ENCODE measurements around the gene TBC1D1. TPM values are rescaled to one million over a fixed set of nuclear protein-coding genes. Genes with fewer than 3 reads are reported as not detected.

Gene TBC1D1
- polyA plus RNA-seq, 1 donor (not counting 4 experiments of a cell fraction or from before 2014, with no cell fraction given), result 32.5 TPM

GRCh38 chr4:37982736-37983135 lies 91.9 kb downstream of the TBC1D1 start:
- no peak for FAIRE-seq
- H3K79me2 ChIP-seq (ENCODE audit: control insufficient read depth, insufficient read depth, low read length), result peaks cover 33% of the 10 kb centered on the region
- dilution Hi-C loops (cut with MboI; ENCODE audit: extremely low pct_ligation_motif_present, low sequenced_read_pairs), result no loop called here

GRCh38 chr4:37983951-37984350 lies 93.1 kb downstream of the TBC1D1 start:
- DNase-seq (ENCODE audit: low read depth, low spot score) (no peak), FAIRE-seq (no peak)
- Histone ChIP-seq H3K27ac (ENCODE audit: control insufficient read depth, insufficient read depth, low read length) (no peak overlapping the region), H4K20me1 (ENCODE audit: control insufficient read depth, extremely low read depth, insufficient read depth, low read length) (no peaks in the 10 kb centered on the region), H3K4me3 (ENCODE audit: control insufficient read depth in 2 of 3, extremely low read depth in 1 of 3, insufficient read depth in 2 of 3, low read depth in 1 of 3, low read length in 3 of 3) (no peak overlapping the region), H2AFZ (ENCODE audit: control insufficient read depth, low read length) (no peak overlapping the region), H3K9me3 (ENCODE audit: control insufficient read depth, low read depth, low read length) (no peaks in the 10 kb centered on the region), H3K27me3 (ENCODE audit: control insufficient read depth, extremely low read depth, insufficient read depth, low read length) (no peaks in the 10 kb centered on the region), H3K36me3 (ENCODE audit: control insufficient read depth in 2 of 2, extremely low read depth in 1 of 2, insufficient read depth in 2 of 2, low read length in 2 of 2) (no peaks in the 10 kb centered on the region), H3K9me1 (ENCODE audit: control insufficient read depth, extremely low read depth, insufficient read depth, low read length) (no peaks in the 10 kb centered on the region), H3K9ac (ENCODE audit: control insufficient read depth, extremely low read depth, insufficient read depth, low read length) (no peak overlapping the region), H3K4me2 (ENCODE audit: control insufficient read depth, extremely low read depth, insufficient read depth, low read depth, low read length) (no peak overlapping the region), H3K79me2 (ENCODE audit: control insufficient read depth, insufficient read depth, low read length) (peaks cover 30% of the 10 kb centered on the region), H3K4me1 (ENCODE audit: control insufficient read depth, extremely low read depth, insufficient read depth, low read length) (peaks cover 19% of the 10 kb centered on the region)
- dilution Hi-C loops (cut with MboI; ENCODE audit: extremely low pct_ligation_motif_present, low sequenced_read_pairs), result no loop called here
- TF ChIP-seq EZH2 (IDR thresholded peaks at IDR 0.05; ENCODE audit: low read length) (no peak), CTCF (optimal IDR thresholded peaks at IDR 0.05 in 1 of 3, IDR thresholded peaks at IDR 0.05 in 1 of 3, conservative IDR thresholded peaks at IDR 0.05 in 1 of 3; ENCODE audit: extremely low read depth in 1 of 3, insufficient read depth in 2 of 3, low read length in 3 of 3) (no peak)

More at GRCh38 chr4:37982736-37983135, 91.9 kb downstream of the TBC1D1 start:
- H2AFZ ChIP-seq (ENCODE audit: control insufficient read depth, low read length), result no peak overlapping the region
- H3K9me3 ChIP-seq (ENCODE audit: control insufficient read depth, low read depth, low read length), result no peaks in the 10 kb centered on the region
- no peak overlapping the region for H3K4me3 ChIP-seq (ENCODE audit: control insufficient read depth in 2 of 3, extremely low read depth in 1 of 3, insufficient read depth in 2 of 3, low read depth in 1 of 3, low read length in 3 of 3)
- H3K9me1 ChIP-seq (ENCODE audit: control insufficient read depth, extremely low read depth, insufficient read depth, low read length), result no peaks in the 10 kb centered on the region
- no peak overlapping the region for H3K9ac ChIP-seq (ENCODE audit: control insufficient read depth, extremely low read depth, insufficient read depth, low read length)
- no peaks in the 10 kb centered on the region for H3K27me3 ChIP-seq (ENCODE audit: control insufficient read depth, extremely low read depth, insufficient read depth, low read length)
- H4K20me1 ChIP-seq (ENCODE audit: control insufficient read depth, extremely low read depth, insufficient read depth, low read length), result no peaks in the 10 kb centered on the region
- TF ChIP-seq CTCF (optimal IDR thresholded peaks at IDR 0.05 in 1 of 3, IDR thresholded peaks at IDR 0.05 in 1 of 3, conservative IDR thresholded peaks at IDR 0.05 in 1 of 3; ENCODE audit: extremely low read depth in 1 of 3, insufficient read depth in 2 of 3, low read length in 3 of 3) (peak in 1 of 3 experiments; percentile 2), EZH2 (IDR thresholded peaks at IDR 0.05; ENCODE audit: low read length) (no peak)
- peak overlapping the region; percentile 43 for H3K4me2 ChIP-seq (ENCODE audit: control insufficient read depth, extremely low read depth, insufficient read depth, low read depth, low read length)
- no peak for DNase-seq (ENCODE audit: low read depth, low spot score)
- peaks cover 29% of the 10 kb centered on the region for H3K4me1 ChIP-seq (ENCODE audit: control insufficient read depth, extremely low read depth, insufficient read depth, low read length)
- H3K36me3 ChIP-seq (ENCODE audit: control insufficient read depth in 2 of 2, extremely low read depth in 1 of 2, insufficient read depth in 2 of 2, low read length in 2 of 2), result no peaks in the 10 kb centered on the region
- no peak overlapping the region for H3K27ac ChIP-seq (ENCODE audit: control insufficient read depth, insufficient read depth, low read length)

Data from keratinocyte (primary cell).